RWPE2 (cell line): ENCODE results near the gene HSD11B1L.

Experiments
- ATAC-seq: fragments of 200-7000 bp; cut with Tn5 transposase; 3 replicates; pipeline ENCODE4 v1.9.1; 2021; ENCODE audit warnings: low read depth
- DNase-seq: peaks from one replicate; pipeline ENCODE4 v3.0.0-alpha.2; 2020; ENCODE audit warnings: low spot score
- H3K27ac ChIP-seq: fragments of 450-650 bp; 2 replicates; pipeline ENCODE4 v1.5.1; 2017; ENCODE audit warnings: mild to moderate bottlenecking; ENCODE audit not compliant: poor library complexity, severe bottlenecking
- H3K27me3 ChIP-seq: fragments of 250-450 bp; sonication (Bioruptor Pico); 2 replicates; pipeline ENCODE4 v1.5.1; 2021; ENCODE audit warnings: mild to moderate bottlenecking, moderate library complexity; ENCODE audit not compliant: insufficient read depth, poor library complexity, severe bottlenecking
- H3K36me3 ChIP-seq: fragments of 250-450 bp; sonication (Bioruptor Pico); 2 replicates; pipeline ENCODE4 v1.5.1; 2020; ENCODE audit warnings: low read depth, mild to moderate bottlenecking, moderate library complexity
- H3K4me1 ChIP-seq: fragments of 250-450 bp; sonication (Bioruptor Pico); 2 replicates; pipeline ENCODE4 v1.5.1; 2021; ENCODE audit warnings: mild to moderate bottlenecking, moderate library complexity; ENCODE audit not compliant: insufficient read depth, poor library complexity, severe bottlenecking
- H3K4me3 ChIP-seq: fragments of 250-450 bp; sonication (Bioruptor Pico); 2 replicates; pipeline ENCODE4 v1.5.1; 2021; ENCODE audit warnings: mild to moderate bottlenecking, moderate library complexity; ENCODE audit not compliant: severe bottlenecking
- H3K9me3 ChIP-seq: fragments of 250-450 bp; sonication (Bioruptor Pico); 2 replicates; pipeline ENCODE4 v1.5.1; 2021; ENCODE audit warnings: mild to moderate bottlenecking, moderate library complexity; ENCODE audit not compliant: severe bottlenecking
- CTCF ChIP-seq: fragments of 450-650 bp; IDR thresholded peaks from one replicate; pipeline ENCODE4 v1.5.1; 2017; ENCODE audit warnings: mild to moderate bottlenecking, moderate library complexity; ENCODE audit not compliant: poor library complexity, severe bottlenecking

Gene HSD11B1L

GRCh38 chr19:5711025-5711424, 30.2 kb downstream of the HSD11B1L start:
- Histone ChIP-seq H3K4me3 (no peak overlapping the region), H3K4me1 (no peaks in the 10 kb centered on the region), H3K27me3 (no peaks in the 10 kb centered on the region), H3K9me3 (no peaks in the 10 kb centered on the region), H3K36me3 (peaks cover 58% of the 10 kb centered on the region), H3K27ac (no peak overlapping the region)
- DNase-seq = no peak
- ATAC-seq = no peak
- TF ChIP-seq CTCF = no peak

- Histone ChIP-seq H3K27ac (no peak overlapping the region), H3K4me1 (no peaks in the 10 kb centered on the region), H3K27me3 (no peaks in the 10 kb centered on the region), H3K36me3 (peaks cover 55% of the 10 kb centered on the region), H3K4me3 (no peak overlapping the region), H3K9me3 (no peaks in the 10 kb centered on the region)
- no peak for DNase-seq
- ATAC-seq = no peak
- no peak for TF ChIP-seq CTCF
Measured at GRCh38 chr19:5711713-5712161, 30.9 kb downstream of the HSD11B1L start.

- Histone ChIP-seq H3K4me1 (peaks cover 2% of the 10 kb centered on the region), H3K9me3 (no peaks in the 10 kb centered on the region), H3K4me3 (no peak overlapping the region), H3K36me3 (peaks cover 63% of the 10 kb centered on the region), H3K27ac (no peak overlapping the region), H3K27me3 (no peaks in the 10 kb centered on the region)
- DNase-seq = no peak
- no peak for TF ChIP-seq CTCF
- ATAC-seq = no peak
Measured at GRCh38 chr19:5713228-5713627, 32.4 kb downstream of the HSD11B1L start.

GRCh38 chr19:5714816-5715215, 34.0 kb downstream of the HSD11B1L start:
- Histone ChIP-seq H3K36me3 (peaks cover 65% of the 10 kb centered on the region), H3K4me1 (peaks cover 2% of the 10 kb centered on the region)
- no peak for TF ChIP-seq CTCF

GRCh38 chr19:5717215-5717935, 36.5 kb downstream of the HSD11B1L start:
- TF ChIP-seq CTCF = no peak
- DNase-seq = no peak
- Histone ChIP-seq H3K9me3 (no peaks in the 10 kb centered on the region), H3K27ac (peak overlapping the region; percentile 73), H3K4me1 (peaks cover 2% of the 10 kb centered on the region), H3K4me3 (no peak overlapping the region), H3K36me3 (peaks cover 47% of the 10 kb centered on the region), H3K27me3 (no peaks in the 10 kb centered on the region)
- no peak for ATAC-seq

More at GRCh38 chr19:5714816-5715215, 34.0 kb downstream of the HSD11B1L start:
- Histone ChIP-seq H3K4me3 (no peak overlapping the region), H3K9me3 (no peaks in the 10 kb centered on the region), H3K27ac (no peak overlapping the region), H3K27me3 (no peaks in the 10 kb centered on the region)
- DNase-seq (no peak), ATAC-seq (no peak)
